HCT116 (cell line): ENCODE measurements around the gene ZBTB16. TPM values are rescaled to one million over a fixed set of nuclear protein-coding genes. Genes with fewer than 3 reads are reported as not detected.

Experiments
- ATAC-seq: fragments of 200-7000 bp; cut with Tn5 transposase; 2 replicates; pipeline ENCODE4 v1.9.1; 2020; ENCODE audit warnings: mild to moderate bottlenecking, moderate library complexity
- BruUV-seq: library from RNA; stranded (reverse); fragments of 400-500 nt; replicated peaks from 2 replicates; lab custom pipeline; 2021; lab: Mats Ljungman, UMichigan
- CTCF ChIA-PET: fragments of 300-600 bp; sonication (Branson Sonifier 250); formaldehyde crosslinking; loops from one replicate; lab custom pipeline; 2021; ENCODE audit warnings: antibody characterized with exemption; lab: Charles Lee
- POLR2A ChIA-PET: fragments of 300-600, 350-600 bp; sonication (Branson Sonifier 250); formaldehyde crosslinking; loops from one replicate; lab custom pipeline; 2021; ENCODE audit warnings: antibody characterized with exemption; lab: Charles Lee
- RAD21 ChIA-PET, 2 experiments: fragments of 300-600 bp; sonication (Branson Sonifier 250); formaldehyde crosslinking; loops; one replicate each; lab custom pipeline; 2023; ENCODE audit warnings: low total read pairs in 2 of 2; ENCODE audit not compliant: uncharacterized antibody in 2 of 2, unreplicated experiment in 2 of 2, low non-redundant PET in 1 of 2; lab: Charles Lee
- DNase-seq: peaks from one replicate; pipeline ENCODE4 v3.0.0-alpha.2; 2010; ENCODE audit warnings: low read depth, low spot score
- H2AFZ ChIP-seq: fragments of 200-600 bp; shearing (Covaris generic), sonication (generic); 2 replicates; pipeline ENCODE4 v1.6.1; 2017; ENCODE audit warnings: low read depth, mixed run types, mixed read lengths, antibody characterized with exemption, low read length; ENCODE audit not compliant: poor library complexity, severe bottlenecking
- H3K27ac ChIP-seq: 2 replicates; pipeline ENCODE4 v1.5.1; 2012; ENCODE audit warnings: low read depth, low read length
- H3K27me3 ChIP-seq: fragments of 200-600 bp; sonication (generic); 2 replicates; pipeline ENCODE4 v1.6.1; 2016; ENCODE audit warnings: mixed run types, low read length, mixed read lengths; ENCODE audit not compliant: insufficient read depth
- H3K36me3 ChIP-seq, 2 experiments: fragments of 200-500 bp in 1 of 2; fragments of 200-600 bp in 1 of 2; sonication (Bioruptor generic) in 1 of 2; sonication (generic) in 1 of 2; 2 replicates each; pipeline versions ENCODE4 v1.5.1 to v1.6.1; 2014 to 2016; ENCODE audit warnings: low read length in 2 of 2, inconsistent platforms in 1 of 2, mixed read lengths in 1 of 2, mixed run types in 1 of 2; ENCODE audit not compliant: insufficient read depth in 2 of 2, control insufficient read depth in 1 of 2
- H3K4me1 ChIP-seq, 2 experiments: fragments of 200-600 bp in 1 of 2; sonication (generic) in 1 of 2; 2 replicates each; pipeline versions ENCODE4 v1.5.1 to v1.6.1; 2012 to 2017; ENCODE audit warnings: low read length in 2 of 2, inconsistent platforms in 1 of 2, mild to moderate bottlenecking in 1 of 2, mixed read lengths in 1 of 2, mixed run types in 1 of 2, moderate library complexity in 1 of 2; ENCODE audit not compliant: insufficient read depth in 2 of 2, control insufficient read depth in 1 of 2
- H3K4me2 ChIP-seq: fragments of 200-600 bp; sonication (generic); 2 replicates; pipeline ENCODE4 v1.6.1; 2017; ENCODE audit warnings: mixed run types, low read length, mixed read lengths
- H3K4me3 ChIP-seq, 2 experiments: fragments of 200-600 bp in 1 of 2; sonication (generic) in 1 of 2; replicated peaks in 1 of 2; 2 replicates each; pipeline ENCODE4 v1.5.1; 2011 to 2016; ENCODE audit warnings: low read length in 2 of 2, control low read depth in 1 of 2, low read depth in 1 of 2, mild to moderate bottlenecking in 1 of 2, mixed read lengths in 1 of 2, mixed run types in 1 of 2
- H3K79me2 ChIP-seq: fragments of 200-600 bp; sonication (generic); 2 replicates; pipeline ENCODE4 v1.6.1; 2017; ENCODE audit warnings: mild to moderate bottlenecking, mixed run types, low read length, moderate library complexity, mixed read lengths; ENCODE audit not compliant: insufficient read depth
- H3K9ac ChIP-seq: fragments of 200-600 bp; sonication (generic); 2 replicates; pipeline ENCODE4 v1.6.1; 2016; ENCODE audit warnings: low read length, mixed read lengths
- H3K9me2 ChIP-seq: fragments of 200-600 bp; sonication (generic), shearing (Covaris generic); 2 replicates; pipeline ENCODE4 v1.6.1; 2017; ENCODE audit warnings: mixed run types, mild to moderate bottlenecking, moderate library complexity; ENCODE audit not compliant: insufficient read depth
- H3K9me3 ChIP-seq, 2 experiments: fragments of 200-500 bp in 1 of 2; fragments of 200-600 bp in 1 of 2; sonication (Bioruptor generic) in 1 of 2; sonication (generic) in 1 of 2; 2 replicates each; pipeline ENCODE4 v1.6.1; 2014 to 2017; ENCODE audit warnings: low read length in 2 of 2, mixed read lengths in 2 of 2, inconsistent platforms in 1 of 2, low read depth in 1 of 2, mild to moderate bottlenecking in 1 of 2, mixed run types in 1 of 2, moderate library complexity in 1 of 2; ENCODE audit not compliant: control insufficient read depth in 1 of 2, insufficient read depth in 1 of 2
- H4K20me1 ChIP-seq: fragments of 200-600 bp; sonication (generic), shearing (Covaris generic); 2 replicates; pipeline ENCODE4 v1.6.1; 2017; ENCODE audit warnings: mixed run types, mild to moderate bottlenecking, moderate library complexity; ENCODE audit not compliant: insufficient read depth
- CBX3 ChIP-seq: IDR thresholded peaks from 2 replicates; pipeline ENCODE4 v1.6.1; 2012; ENCODE audit warnings: low read depth
- CEBPB ChIP-seq: IDR thresholded peaks from 2 replicates; pipeline ENCODE4 v1.6.1; 2012; ENCODE audit warnings: low read depth
- EZH2 ChIP-seq: fragments of 200-600 bp; sonication (generic); IDR thresholded peaks from 2 replicates; pipeline ENCODE4 v1.6.1; 2017; ENCODE audit warnings: antibody characterized with exemption, mixed run types
- JUND ChIP-seq: IDR thresholded peaks from 2 replicates; pipeline ENCODE4 v1.6.1; 2012
- POLR2A ChIP-seq: IDR thresholded peaks from 2 replicates; pipeline ENCODE4 v1.7.0; 2011; ENCODE audit warnings: borderline replicate concordance; ENCODE audit not compliant: insufficient read depth, insufficient read length; ENCODE audit errors: extremely low read depth
- RAD21 ChIP-seq: IDR thresholded peaks from 2 replicates; pipeline ENCODE4 v1.6.1; 2012; ENCODE audit warnings: low read depth, mild to moderate bottlenecking
- TCF7L2 ChIP-seq: IDR thresholded peaks from 2 replicates; pipeline ENCODE4 v1.7.0; 2011; ENCODE audit warnings: borderline replicate concordance, inconsistent platforms; ENCODE audit not compliant: insufficient read depth, insufficient read length; ENCODE audit errors: extremely low read depth
- YY1 ChIP-seq: IDR thresholded peaks from 2 replicates; pipeline ENCODE4 v1.6.1; 2011; ENCODE audit warnings: low read length, low read depth, moderate library complexity, mild to moderate bottlenecking; ENCODE audit not compliant: insufficient replicate concordance; ENCODE audit errors: extremely low read depth
- ZNF274 ChIP-seq: fragments of 200-500 bp; sonication (Bioruptor generic); IDR thresholded peaks from 2 replicates; pipeline ENCODE4 v1.6.1; 2014; ENCODE audit warnings: mild to moderate bottlenecking, low read depth, low read length, inconsistent platforms
- intact Hi-C: fragments of 100-400 bp; cut with micrococcal nuclease; formaldehyde crosslinking; loops from 2 replicates; pipeline ENCODE4 v1.10.0; 2022
- total RNA-seq: library from RNA; stranded (reverse); gene quantifications from one replicate; pipeline ENCODE4 v1.2.1, GENCODE V29; 2021; ENCODE audit not compliant: unreplicated experiment
- TF ChIP-seq, protein P1 (sequence below): IDR thresholded peaks from 2 replicates; pipeline ENCODE4 v1.6.1; 2012
- TF ChIP-seq, protein P2 (sequence below): IDR thresholded peaks from 2 replicates; pipeline ENCODE4 v1.6.1; 2012
- TF ChIP-seq, protein P3 (sequence below): IDR thresholded peaks from 2 replicates; pipeline ENCODE4 v1.6.1; 2012; ENCODE audit warnings: low read depth

The ZBTB16 gene
- total RNA-seq, 1 experiment from 2014 or later: 0.30 TPM

DNA sequence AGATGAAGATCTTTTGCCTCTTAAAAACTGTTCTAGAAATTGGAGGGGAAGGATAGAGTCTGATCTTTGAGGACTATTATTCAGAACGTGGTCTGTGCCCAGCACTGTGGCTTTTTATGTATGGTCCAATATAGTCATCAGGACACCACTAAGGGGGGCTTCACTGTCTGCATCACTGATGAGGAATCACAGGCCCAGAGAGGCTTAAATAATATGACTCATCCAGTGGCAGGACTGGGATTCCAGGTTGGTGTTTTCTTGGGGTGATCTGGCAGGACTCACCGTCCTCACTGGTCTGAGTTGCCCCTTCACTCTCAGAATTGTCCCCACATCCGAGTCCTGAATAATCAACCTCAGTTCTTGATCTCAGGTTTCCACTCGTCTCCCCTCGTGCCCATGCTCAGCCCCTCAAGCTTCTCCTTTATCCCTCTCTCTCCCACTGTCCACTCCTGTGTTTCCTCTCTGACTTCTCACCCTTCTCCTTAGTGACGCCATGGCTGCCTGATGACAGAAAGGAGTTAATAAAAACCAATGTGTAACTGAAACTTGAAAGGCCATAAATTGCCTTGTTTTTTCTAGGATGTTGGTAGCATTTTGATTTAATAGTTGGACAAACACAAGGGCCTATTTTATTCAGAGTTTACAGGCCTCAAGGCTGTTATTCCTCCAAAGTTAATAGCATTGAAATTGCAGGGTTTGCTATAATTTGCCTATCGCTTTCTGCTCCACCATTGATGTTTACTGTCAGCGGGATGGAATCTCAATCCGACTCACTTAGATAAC, 141.0 kb downstream of the ZBTB16 start:
- no peaks in the 10 kb centered on the region for H3K9me3 ChIP-seq
- H4K20me1 ChIP-seq: no peaks in the 10 kb centered on the region
- ChIA-PET CTCF (no interaction called here), RAD21 (no interaction called here), POLR2A (no interaction called here)
- TF ChIP-seq TCF7L2 (no peak), RAD21 (no peak), POLR2A (no peak), YY1 (no peak), CBX3 (no peak), EZH2 (no peak), CEBPB (no peak), JUND (no peak), ZNF274 (no peak)
- TF ChIP-seq, protein P1, sequence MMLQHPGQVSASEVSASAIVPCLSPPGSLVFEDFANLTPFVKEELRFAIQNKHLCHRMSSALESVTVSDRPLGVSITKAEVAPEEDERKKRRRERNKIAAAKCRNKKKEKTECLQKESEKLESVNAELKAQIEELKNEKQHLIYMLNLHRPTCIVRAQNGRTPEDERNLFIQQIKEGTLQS: no peak
- TF ChIP-seq, protein P2, sequence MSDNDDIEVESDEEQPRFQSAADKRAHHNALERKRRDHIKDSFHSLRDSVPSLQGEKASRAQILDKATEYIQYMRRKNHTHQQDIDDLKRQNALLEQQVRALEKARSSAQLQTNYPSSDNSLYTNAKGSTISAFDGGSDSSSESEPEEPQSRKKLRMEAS: no peak
- TF ChIP-seq, protein P3, sequence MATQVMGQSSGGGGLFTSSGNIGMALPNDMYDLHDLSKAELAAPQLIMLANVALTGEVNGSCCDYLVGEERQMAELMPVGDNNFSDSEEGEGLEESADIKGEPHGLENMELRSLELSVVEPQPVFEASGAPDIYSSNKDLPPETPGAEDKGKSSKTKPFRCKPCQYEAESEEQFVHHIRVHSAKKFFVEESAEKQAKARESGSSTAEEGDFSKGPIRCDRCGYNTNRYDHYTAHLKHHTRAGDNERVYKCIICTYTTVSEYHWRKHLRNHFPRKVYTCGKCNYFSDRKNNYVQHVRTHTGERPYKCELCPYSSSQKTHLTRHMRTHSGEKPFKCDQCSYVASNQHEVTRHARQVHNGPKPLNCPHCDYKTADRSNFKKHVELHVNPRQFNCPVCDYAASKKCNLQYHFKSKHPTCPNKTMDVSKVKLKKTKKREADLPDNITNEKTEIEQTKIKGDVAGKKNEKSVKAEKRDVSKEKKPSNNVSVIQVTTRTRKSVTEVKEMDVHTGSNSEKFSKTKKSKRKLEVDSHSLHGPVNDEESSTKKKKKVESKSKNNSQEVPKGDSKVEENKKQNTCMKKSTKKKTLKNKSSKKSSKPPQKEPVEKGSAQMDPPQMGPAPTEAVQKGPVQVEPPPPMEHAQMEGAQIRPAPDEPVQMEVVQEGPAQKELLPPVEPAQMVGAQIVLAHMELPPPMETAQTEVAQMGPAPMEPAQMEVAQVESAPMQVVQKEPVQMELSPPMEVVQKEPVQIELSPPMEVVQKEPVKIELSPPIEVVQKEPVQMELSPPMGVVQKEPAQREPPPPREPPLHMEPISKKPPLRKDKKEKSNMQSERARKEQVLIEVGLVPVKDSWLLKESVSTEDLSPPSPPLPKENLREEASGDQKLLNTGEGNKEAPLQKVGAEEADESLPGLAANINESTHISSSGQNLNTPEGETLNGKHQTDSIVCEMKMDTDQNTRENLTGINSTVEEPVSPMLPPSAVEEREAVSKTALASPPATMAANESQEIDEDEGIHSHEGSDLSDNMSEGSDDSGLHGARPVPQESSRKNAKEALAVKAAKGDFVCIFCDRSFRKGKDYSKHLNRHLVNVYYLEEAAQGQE: no peak
- no TSS peak for BruUV-seq
- no peak overlapping the region for H3K4me2 ChIP-seq
- no peak overlapping the region for H3K9ac ChIP-seq
- H3K9me2 ChIP-seq: no peaks in the 10 kb centered on the region
- intact Hi-C loops: no loop called here
- no peak for DNase-seq
- ATAC-seq: no peak
- no peak overlapping the region for H3K4me3 ChIP-seq
- H3K36me3 ChIP-seq: no peaks in the 10 kb centered on the region
- H3K79me2 ChIP-seq: no peaks in the 10 kb centered on the region
- H3K27ac ChIP-seq: no peak overlapping the region
- no peak overlapping the region for H2AFZ ChIP-seq
- no peaks in the 10 kb centered on the region for H3K4me1 ChIP-seq
- H3K27me3 ChIP-seq: peaks cover 8% of the 10 kb centered on the region; the same call in 1 of the 2 replicates
